ENCODE measurements around the gene DTWD2. TPM values are rescaled to one million over a fixed set of nuclear protein-coding genes. Genes with fewer than 3 reads are reported as not detected.
"Not testable (repeated sequence)": the region's sequence is repeated elsewhere in the genome, so short reads cannot be mapped to it uniquely, and the experiment has no call there.

Gene DTWD2
- total RNA-seq, 1 donor from 2014 or later = 4.0 TPM

- H3K36me3 Mint-ChIP-seq (ENCODE audit: low read depth) = peaks cover 9% of the 10 kb centered on the region
- peaks cover 6% of the 10 kb centered on the region for H3K9me3 Mint-ChIP-seq
Observed at GRCh38 chr5:118883362-118883761, 105.0 kb downstream of the DTWD2 start.

GRCh38 chr5:118882666-118883065 lies 105.7 kb downstream of the DTWD2 start:
- intact Hi-C loops (cut with micrococcal nuclease) = no loop called here
- ChIA-PET CTCF (no interaction called here), POLR2A (no interaction called here)
- Mint-ChIP-seq H3K27me3 (no peaks in the 10 kb centered on the region), H3K27ac (no peak overlapping the region), H3K36me3 (ENCODE audit: low read depth) (peaks cover 14% of the 10 kb centered on the region), H3K9me3 (peaks cover 12% of the 10 kb centered on the region), H3K4me1 (peaks cover 6% of the 10 kb centered on the region), H3K4me3 (no peak overlapping the region)
- TF ChIP-seq CTCF (IDR thresholded peaks at IDR 0.05) = no peak
- ATAC-seq (ENCODE audit: low read depth) (no peak), DNase-seq (no peak)

More at GRCh38 chr5:118883362-118883761, 105.0 kb downstream of the DTWD2 start:
- no peak overlapping the region for H3K4me3 Mint-ChIP-seq
- H3K27ac Mint-ChIP-seq = no peak overlapping the region
- H3K4me1 Mint-ChIP-seq = peaks cover 6% of the 10 kb centered on the region
- DNase-seq (no peak), ATAC-seq (ENCODE audit: low read depth) (no peak)
- POLR2A ChIA-PET = no interaction called here
- intact Hi-C loops (cut with micrococcal nuclease) = no loop called here
- no peaks in the 10 kb centered on the region for H3K27me3 Mint-ChIP-seq
- TF ChIP-seq CTCF (IDR thresholded peaks at IDR 0.05) = no peak
- CTCF ChIA-PET = no interaction called here

DNA sequence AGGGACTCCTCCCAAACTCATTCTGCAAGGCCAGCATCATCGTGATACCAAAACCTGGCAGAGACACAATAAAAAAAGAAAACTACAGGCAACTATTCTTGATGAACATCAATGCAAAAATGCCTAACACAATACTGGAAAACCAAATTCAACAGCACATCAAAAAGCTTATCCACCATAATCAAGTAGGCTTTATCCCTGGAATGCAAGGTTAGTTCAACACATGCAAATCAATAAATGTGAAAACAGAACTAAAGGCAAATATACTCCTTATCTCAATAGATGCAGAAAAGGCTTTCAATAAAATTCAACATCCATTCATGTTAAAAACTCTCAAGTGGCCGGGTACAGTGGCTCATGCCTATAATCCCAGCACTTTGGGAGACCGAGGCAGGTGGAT lies 111.5 kb downstream of the DTWD2 start:
- Mint-ChIP-seq H3K36me3 (ENCODE audit: low read depth) (peaks cover 56% of the 10 kb centered on the region), H3K9me3 (peaks cover 38% of the 10 kb centered on the region)
- H3K27ac Mint-ChIP-seq; DNase-seq; POLR2A ChIA-PET; H3K4me1 Mint-ChIP-seq; ATAC-seq (ENCODE audit: low read depth); H3K27me3 Mint-ChIP-seq; H3K4me3 Mint-ChIP-seq; intact Hi-C loops (cut with micrococcal nuclease): not testable (repeated sequence)
- CTCF ChIA-PET = interaction anchor here (0.7 kb wide), 1 partner anchor 579 kb away, joined by 3 read pairs; no protein-coding TSS in a partner anchor

- intact Hi-C loops (cut with micrococcal nuclease) = no loop called here
- no peak for TF ChIP-seq CTCF (IDR thresholded peaks at IDR 0.05)
- POLR2A ChIA-PET = no interaction called here
- Mint-ChIP-seq H3K4me1 (peaks cover 5% of the 10 kb centered on the region), H3K27me3 (no peaks in the 10 kb centered on the region), H3K4me3 (no peak overlapping the region), H3K27ac (no peak overlapping the region), H3K36me3 (ENCODE audit: low read depth) (peaks cover 60% of the 10 kb centered on the region), H3K9me3 (peaks cover 36% of the 10 kb centered on the region)
- ATAC-seq (ENCODE audit: low read depth) = no peak
- DNase-seq = no peak
- CTCF ChIA-PET = no interaction called here
Observed at GRCh38 chr5:118875131-118875530, 113.2 kb downstream of the DTWD2 start.

- POLR2A ChIA-PET = no interaction called here
- peaks cover 34% of the 10 kb centered on the region for H3K9me3 Mint-ChIP-seq
- no peak overlapping the region for H3K4me3 Mint-ChIP-seq
Observed at GRCh38 chr5:118873417-118873816, 114.9 kb downstream of the DTWD2 start.

More at GRCh38 chr5:118873417-118873816, 114.9 kb downstream of the DTWD2 start:
- ATAC-seq (ENCODE audit: low read depth) (no peak), DNase-seq (no peak)
- Mint-ChIP-seq H3K27me3 (no peaks in the 10 kb centered on the region), H3K27ac (no peak overlapping the region), H3K36me3 (ENCODE audit: low read depth) (peaks cover 63% of the 10 kb centered on the region), H3K4me1 (peaks cover 5% of the 10 kb centered on the region)
- intact Hi-C loops (cut with micrococcal nuclease) = no loop called here
- no peak for TF ChIP-seq CTCF (IDR thresholded peaks at IDR 0.05)
- CTCF ChIA-PET = no interaction called here
